Mesenchymal stem cell (in vitro differentiated cells and primary cell): ENCODE data around the gene DLEC1.

Source experiments
- DNase-seq: peaks from one replicate; pipeline ENCODE4 v3.0.0-alpha.2; 2013
- H2AFZ ChIP-seq: one replicate; pipeline ENCODE4 v1.6.1; 2013; ENCODE audit warnings: low read depth, mild to moderate bottlenecking, control low read depth, inconsistent platforms, low read length, moderate library complexity
- H2AK5ac ChIP-seq: 2 replicates; pipeline ENCODE4 v1.6.1; 2013; ENCODE audit warnings: low read length, moderate library complexity, mild to moderate bottlenecking, inconsistent platforms; ENCODE audit not compliant: severe bottlenecking
- H2BK120ac ChIP-seq: one replicate; pipeline ENCODE4 v1.6.1; 2013; ENCODE audit warnings: low read depth, mild to moderate bottlenecking, inconsistent platforms, low read length, moderate library complexity
- H2BK12ac ChIP-seq, 2 experiments: one replicate each; pipeline ENCODE4 v1.6.1; 2013; ENCODE audit warnings: inconsistent platforms in 2 of 2, low read length in 2 of 2, mild to moderate bottlenecking in 2 of 2, moderate library complexity in 2 of 2, control low read depth in 1 of 2
- H2BK15ac ChIP-seq: one replicate; pipeline ENCODE4 v1.6.1; 2013; ENCODE audit warnings: mild to moderate bottlenecking, low read depth, inconsistent platforms; ENCODE audit not compliant: poor library complexity, severe bottlenecking
- H2BK5ac ChIP-seq: 2 replicates; pipeline ENCODE4 v1.6.1; 2013; ENCODE audit warnings: low read depth, mild to moderate bottlenecking, low read length, control low read depth, inconsistent platforms; ENCODE audit not compliant: poor library complexity, severe bottlenecking
- H3K14ac ChIP-seq, 2 experiments: one replicate each; pipeline ENCODE4 v1.6.1; 2013; ENCODE audit warnings: inconsistent platforms in 2 of 2, low read length in 2 of 2, control low read depth in 1 of 2, mild to moderate bottlenecking in 1 of 2, moderate library complexity in 1 of 2
- H3K18ac ChIP-seq, 2 experiments: one replicate each; pipeline ENCODE4 v1.6.1; 2013; ENCODE audit warnings: inconsistent platforms in 2 of 2, low read length in 2 of 2, control low read depth in 1 of 2, low read depth in 1 of 2, mild to moderate bottlenecking in 1 of 2
- H3K23ac ChIP-seq, 2 experiments: one replicate each; pipeline ENCODE4 v1.6.1; 2013; ENCODE audit warnings: inconsistent platforms in 2 of 2, low read length in 2 of 2, mild to moderate bottlenecking in 2 of 2, moderate library complexity in 2 of 2, control low read depth in 1 of 2
- H3K27ac ChIP-seq: 2 replicates; pipeline ENCODE4 v1.5.1; 2013; ENCODE audit warnings: mild to moderate bottlenecking, moderate library complexity, low read length, control low read depth, inconsistent platforms; ENCODE audit not compliant: poor library complexity, severe bottlenecking
- H3K27me3 ChIP-seq, 2 experiments: 2 replicates each; pipeline versions ENCODE4 v1.6.1 to v1.7.0; 2013; ENCODE audit warnings: low read length in 2 of 2, mild to moderate bottlenecking in 2 of 2, moderate library complexity in 2 of 2, control low read depth in 1 of 2, inconsistent platforms in 1 of 2; ENCODE audit not compliant: control insufficient read depth in 1 of 2, insufficient read depth in 1 of 2
- H3K36me3 ChIP-seq, 2 experiments: 2 replicates each; pipeline versions ENCODE4 v1.6.1 to v1.7.0; 2013; ENCODE audit warnings: low read length in 2 of 2, control low read depth in 1 of 2, inconsistent platforms in 1 of 2, low read depth in 1 of 2, mild to moderate bottlenecking in 1 of 2; ENCODE audit not compliant: insufficient read depth in 2 of 2, control insufficient read depth in 1 of 2
- H3K4ac ChIP-seq, 2 experiments: one replicate each; pipeline ENCODE4 v1.6.1; 2013; ENCODE audit warnings: inconsistent platforms in 2 of 2, low read length in 2 of 2, mild to moderate bottlenecking in 2 of 2, moderate library complexity in 2 of 2, control low read depth in 1 of 2, low read depth in 1 of 2
- H3K4me1 ChIP-seq: 2 replicates; pipeline ENCODE4 v1.6.1; 2013; ENCODE audit warnings: low read depth, low read length, control low read depth; ENCODE audit not compliant: control insufficient read depth, insufficient read depth
- H3K4me2 ChIP-seq: 2 replicates; pipeline ENCODE4 v1.6.1; 2013; ENCODE audit warnings: low read length, mild to moderate bottlenecking, inconsistent platforms; ENCODE audit not compliant: poor library complexity, severe bottlenecking
- H3K4me3 ChIP-seq, 2 experiments: 2 replicates each; pipeline versions ENCODE4 v1.5.1 to v1.7.0; 2013; ENCODE audit warnings: low read length in 2 of 2, mild to moderate bottlenecking in 2 of 2, control low read depth in 1 of 2, low read depth in 1 of 2; ENCODE audit not compliant: insufficient read depth in 1 of 2
- H3K79me1 ChIP-seq: replicated peaks from 2 replicates; pipeline ENCODE4 v1.6.1; 2013; ENCODE audit warnings: mild to moderate bottlenecking, control low read depth, low read length, inconsistent platforms; ENCODE audit not compliant: poor library complexity, severe bottlenecking
- H3K9ac ChIP-seq: 2 replicates; pipeline ENCODE4 v1.7.0; 2013; ENCODE audit warnings: mild to moderate bottlenecking, low read length, moderate library complexity
- H3K9me3 ChIP-seq: 2 replicates; pipeline ENCODE4 v1.7.0; 2013; ENCODE audit warnings: mild to moderate bottlenecking, low read length; ENCODE audit not compliant: control insufficient read depth
- H4K8ac ChIP-seq: one replicate; pipeline ENCODE4 v1.6.1; 2013; ENCODE audit warnings: inconsistent platforms, mild to moderate bottlenecking, low read length, moderate library complexity
- H4K91ac ChIP-seq: one replicate; pipeline ENCODE4 v1.6.1; 2013; ENCODE audit warnings: mild to moderate bottlenecking, low read length, inconsistent platforms
- WGBS: methylation state at CpG from one replicate; pipeline ENCODE4 v1.1.7; 2013; ENCODE audit warnings: mixed read lengths; 5-methylcytosine and 5-hydroxymethylcytosine counted together

Gene DLEC1

GRCh38 chr3:38088126-38089078 is 49.4 kb downstream of the DLEC1 start:
- no peaks in the 10 kb centered on the region for H3K36me3 ChIP-seq
- 89% methylated on average over 10 of the region's 11 CpGs for WGBS
- H2BK12ac ChIP-seq, result no peak overlapping the region

GRCh38 chr3:38089163-38089562 is 50.2 kb downstream of the DLEC1 start:
- no peak overlapping the region for H3K27ac ChIP-seq
- H3K36me3 ChIP-seq, result no peaks in the 10 kb centered on the region
- H4K91ac ChIP-seq, result no peak overlapping the region
- no peak overlapping the region for H2BK5ac ChIP-seq
- H3K4me2 ChIP-seq, result no peak overlapping the region
- H2AK5ac ChIP-seq, result no peak overlapping the region
- no peak overlapping the region for H2AFZ ChIP-seq
- peaks cover 3% of the 10 kb centered on the region for H3K9me3 ChIP-seq
- no peak overlapping the region for H4K8ac ChIP-seq
- H2BK15ac ChIP-seq, result no peak overlapping the region
- H3K4ac ChIP-seq, result peak overlapping the region in 1 of 2 experiments; percentile 47
- no peak overlapping the region for H2BK120ac ChIP-seq
- no peak overlapping the region for H3K9ac ChIP-seq
- H3K23ac ChIP-seq, result no peak overlapping the region
- no peaks in the 10 kb centered on the region for H3K79me1 ChIP-seq
- no peaks in the 10 kb centered on the region for H3K4me1 ChIP-seq
- WGBS, result 87% methylated on average over 2 of the region's 2 CpGs
- H2BK12ac ChIP-seq, result no peak overlapping the region
- peaks cover 18 to 20% of the 10 kb centered on the region in 2 experiments for H3K27me3 ChIP-seq
- no peak overlapping the region for H3K14ac ChIP-seq
- no peak overlapping the region for H3K18ac ChIP-seq
- H3K4me3 ChIP-seq, result no peak overlapping the region
- DNase-seq, result no peak

More at GRCh38 chr3:38088126-38089078, 49.4 kb downstream of the DLEC1 start:
- Histone ChIP-seq H2AK5ac (no peak overlapping the region), H4K91ac (no peak overlapping the region), H3K4me3 (no peak overlapping the region), H3K4me1 (no peaks in the 10 kb centered on the region), H3K27me3 (peaks cover 13 to 14% of the 10 kb centered on the region in 2 experiments), H3K14ac (no peak overlapping the region), H3K4ac (no peak overlapping the region), H3K23ac (no peak overlapping the region), H2BK120ac (no peak overlapping the region), H4K8ac (no peak overlapping the region), H3K27ac (no peak overlapping the region), H3K9ac (no peak overlapping the region), H2BK15ac (no peak overlapping the region), H2AFZ (no peak overlapping the region), H3K79me1 (no peaks in the 10 kb centered on the region), H3K9me3 (peaks cover 6% of the 10 kb centered on the region), H3K18ac (no peak overlapping the region), H2BK5ac (no peak overlapping the region), H3K4me2 (no peak overlapping the region)
- DNase-seq, result no peak

- Histone ChIP-seq H3K79me1 (no peaks in the 10 kb centered on the region), H2BK120ac (no peak overlapping the region), H2BK15ac (no peak overlapping the region), H3K4me2 (no peak overlapping the region), H3K36me3 (no peaks in the 10 kb centered on the region), H3K18ac (no peak overlapping the region), H4K8ac (no peak overlapping the region), H3K27ac (no peak overlapping the region), H3K14ac (no peak overlapping the region), H3K4me3 (no peak overlapping the region), H3K9ac (no peak overlapping the region), H2AK5ac (no peak overlapping the region), H3K23ac (no peak overlapping the region), H4K91ac (no peak overlapping the region), H2AFZ (no peak overlapping the region), H3K4me1 (no peaks in the 10 kb centered on the region), H2BK5ac (no peak overlapping the region), H3K27me3 (peaks cover 30 to 31% of the 10 kb centered on the region in 2 experiments), H2BK12ac (no peak overlapping the region), H3K4ac (no peak overlapping the region), H3K9me3 (no peaks in the 10 kb centered on the region)
- no peak for DNase-seq
- 63% methylated on average over 1 of the region's 3 CpGs for WGBS
These were observed 51.4 kb downstream of the DLEC1 start for GRCh38 chr3:38090453-38090852.

GRCh38 chr3:38094999-38095398 is 56.0 kb downstream of the DLEC1 start:
- Histone ChIP-seq H3K27ac (no peak overlapping the region), H3K23ac (no peak overlapping the region), H3K36me3 (no peaks in the 10 kb centered on the region), H3K18ac (no peak overlapping the region), H4K8ac (no peak overlapping the region), H3K4ac (no peak overlapping the region), H3K4me2 (no peak overlapping the region), H3K9me3 (no peaks in the 10 kb centered on the region), H3K4me3 (no peak overlapping the region), H2AFZ (no peak overlapping the region), H2BK5ac (no peak overlapping the region), H2BK120ac (no peak overlapping the region), H2BK12ac (no peak overlapping the region), H3K14ac (no peak overlapping the region), H3K9ac (no peak overlapping the region), H3K4me1 (no peaks in the 10 kb centered on the region), H3K27me3 (peaks cover 59 to 64% of the 10 kb centered on the region in 2 experiments), H4K91ac (no peak overlapping the region), H3K79me1 (no peaks in the 10 kb centered on the region), H2BK15ac (no peak overlapping the region), H2AK5ac (no peak overlapping the region)
- DNase-seq, result no peak
- 68% methylated on average over 3 of the region's 3 CpGs for WGBS
